Gastroesophageal sphincter (tissue), 3 donors: ENCODE measurements around the gene ZMIZ2.

Experiments
- EP300 ChIP-seq: sonication (generic); formaldehyde crosslinking; IDR thresholded peaks from one replicate; pipeline ENCODE4 v1.6.1; 2017; ENCODE audit warnings: antibody characterized with exemption, mild to moderate bottlenecking
- TF ChIP-seq, protein P1 (sequence below), 4 experiments: fragments of 200-600 bp in 2 of 4; fragments of 450-650 bp in 2 of 4; sonication (generic) in 1 of 4; IDR thresholded peaks; one replicate each; pipeline ENCODE4 v1.5.1; 2017 to 2019; ENCODE audit warnings: antibody characterized with exemption in 4 of 4, mild to moderate bottlenecking in 2 of 4, moderate library complexity in 2 of 4

DNA sequence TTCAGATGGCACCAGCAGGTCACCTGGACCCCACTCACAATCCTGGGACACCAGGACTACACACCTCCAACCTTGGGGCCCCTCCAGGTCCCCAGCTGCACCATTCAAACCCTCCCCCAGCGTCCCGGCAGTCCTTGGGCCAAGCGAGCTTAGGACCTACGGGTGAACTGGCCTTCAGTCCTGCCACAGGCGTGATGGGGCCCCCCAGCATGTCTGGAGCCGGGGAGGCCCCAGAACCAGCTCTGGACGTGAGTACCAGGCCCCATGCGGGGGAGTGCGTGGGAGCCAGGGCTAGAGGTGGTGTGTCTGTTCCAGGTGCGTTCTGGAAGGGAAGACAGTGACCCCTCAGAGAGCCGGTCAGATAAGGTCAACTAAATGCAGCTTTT is 17.8 kb downstream of the ZMIZ2 start:
- TF ChIP-seq, protein P1, sequence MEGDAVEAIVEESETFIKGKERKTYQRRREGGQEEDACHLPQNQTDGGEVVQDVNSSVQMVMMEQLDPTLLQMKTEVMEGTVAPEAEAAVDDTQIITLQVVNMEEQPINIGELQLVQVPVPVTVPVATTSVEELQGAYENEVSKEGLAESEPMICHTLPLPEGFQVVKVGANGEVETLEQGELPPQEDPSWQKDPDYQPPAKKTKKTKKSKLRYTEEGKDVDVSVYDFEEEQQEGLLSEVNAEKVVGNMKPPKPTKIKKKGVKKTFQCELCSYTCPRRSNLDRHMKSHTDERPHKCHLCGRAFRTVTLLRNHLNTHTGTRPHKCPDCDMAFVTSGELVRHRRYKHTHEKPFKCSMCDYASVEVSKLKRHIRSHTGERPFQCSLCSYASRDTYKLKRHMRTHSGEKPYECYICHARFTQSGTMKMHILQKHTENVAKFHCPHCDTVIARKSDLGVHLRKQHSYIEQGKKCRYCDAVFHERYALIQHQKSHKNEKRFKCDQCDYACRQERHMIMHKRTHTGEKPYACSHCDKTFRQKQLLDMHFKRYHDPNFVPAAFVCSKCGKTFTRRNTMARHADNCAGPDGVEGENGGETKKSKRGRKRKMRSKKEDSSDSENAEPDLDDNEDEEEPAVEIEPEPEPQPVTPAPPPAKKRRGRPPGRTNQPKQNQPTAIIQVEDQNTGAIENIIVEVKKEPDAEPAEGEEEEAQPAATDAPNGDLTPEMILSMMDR (IDR thresholded peaks at IDR 0.05), result no peak
- TF ChIP-seq EP300, result no peak
